ENCODE results near the gene MAP1LC3A.

- TF ChIP-seq POLR2A (IDR thresholded peaks at IDR 0.05; ENCODE audit: borderline replicate concordance, extremely low read depth, insufficient read depth, insufficient read length) = no peak
- TF ChIP-seq TCF7L2 (IDR thresholded peaks at IDR 0.05; ENCODE audit: borderline replicate concordance, extremely low read depth, insufficient read depth, insufficient read length) = no peak
- no peak for TF ChIP-seq MAX (IDR thresholded peaks at IDR 0.05)
- TF ChIP-seq CTCF (IDR thresholded peaks at IDR 0.05 in 2 of 3, conservative IDR thresholded peaks at IDR 0.05 in 1 of 3; ENCODE audit: borderline replicate concordance in 1 of 3, insufficient read depth in 1 of 3, low read depth in 2 of 3, low read length in 2 of 3) = no peak
- TF ChIP-seq ZFX (IDR thresholded peaks at IDR 0.05) = no peak
- TF ChIP-seq EZH2 (IDR thresholded peaks at IDR 0.05) = no peak
- no peak for TF ChIP-seq REST (IDR thresholded peaks at IDR 0.05; ENCODE audit: low read depth)
- no peak for TF ChIP-seq EGR1 (IDR thresholded peaks at IDR 0.05; ENCODE audit: low read depth)
- TF ChIP-seq EZH2phosphoT487 (IDR thresholded peaks at IDR 0.05; ENCODE audit: borderline replicate concordance) = no peak
- TF ChIP-seq ATF3 (IDR thresholded peaks at IDR 0.05) = no peak
Measured at GRCh38 chr20:34560614-34561013, 2.1 kb downstream of the MAP1LC3A start.
